Endothelial cell (in vitro differentiated cells): ENCODE results near the gene UBE2J1. TPM values are rescaled to one million over a fixed set of nuclear protein-coding genes. Genes with fewer than 3 reads are reported as not detected.

ENCODE experiments used
- DNase-seq: peaks from one replicate; pipeline ENCODE4 v3.0.0; 2021; ENCODE audit warnings: low spot score
- H3K27ac Mint-ChIP-seq: one replicate; pipeline ENCODE4 v1.8.0; 2021; ENCODE audit warnings: mixed read lengths, inconsistent platforms; ENCODE audit not compliant: unreplicated experiment
- H3K27me3 Mint-ChIP-seq: one replicate; pipeline ENCODE4 v1.8.0; 2021; ENCODE audit warnings: mild to moderate bottlenecking, moderate library complexity, mixed read lengths, inconsistent platforms; ENCODE audit not compliant: unreplicated experiment
- H3K36me3 Mint-ChIP-seq: one replicate; pipeline ENCODE4 v1.8.0; 2021; ENCODE audit warnings: mild to moderate bottlenecking, low read depth, mixed read lengths, inconsistent platforms; ENCODE audit not compliant: unreplicated experiment
- H3K4me1 Mint-ChIP-seq: one replicate; pipeline ENCODE4 v1.8.0; 2021; ENCODE audit warnings: mild to moderate bottlenecking, mixed read lengths, inconsistent platforms; ENCODE audit not compliant: unreplicated experiment
- H3K4me3 Mint-ChIP-seq: one replicate; pipeline ENCODE4 v1.8.0; 2021; ENCODE audit warnings: mild to moderate bottlenecking, mixed read lengths, inconsistent platforms; ENCODE audit not compliant: unreplicated experiment
- H3K9me3 Mint-ChIP-seq: one replicate; pipeline ENCODE4 v1.8.0; 2021; ENCODE audit warnings: mixed read lengths, inconsistent platforms; ENCODE audit not compliant: unreplicated experiment
- total RNA-seq: library from RNA; stranded (reverse); fragmentation: NEBNext Ultra II Directional; extraction: Animal tissue kit (Norgen Biotek cat#: 25700); gene quantifications from one replicate; pipeline ENCODE4 v1.2.1, GENCODE V29; 2021; ENCODE audit not compliant: unreplicated experiment
- TF ChIP-seq, protein P1 (sequence below): fragments of 200-600 bp; sonication (generic); IDR thresholded peaks from one replicate; pipeline ENCODE4 v1.5.0; 2021; ENCODE audit warnings: antibody characterized with exemption; ENCODE audit not compliant: unreplicated experiment

The UBE2J1 gene
- total RNA-seq, 1 donor from 2014 or later = 43.7 TPM

GRCh38 chr6:89351671-89352277 is 748 bp downstream of the UBE2J1 start:
- peaks cover 4% of the 10 kb centered on the region for H3K27me3 Mint-ChIP-seq
- no peak for DNase-seq
- peaks cover 43% of the 10 kb centered on the region for H3K4me1 Mint-ChIP-seq
- H3K36me3 Mint-ChIP-seq = peaks cover 8% of the 10 kb centered on the region
- TF ChIP-seq, protein P1, sequence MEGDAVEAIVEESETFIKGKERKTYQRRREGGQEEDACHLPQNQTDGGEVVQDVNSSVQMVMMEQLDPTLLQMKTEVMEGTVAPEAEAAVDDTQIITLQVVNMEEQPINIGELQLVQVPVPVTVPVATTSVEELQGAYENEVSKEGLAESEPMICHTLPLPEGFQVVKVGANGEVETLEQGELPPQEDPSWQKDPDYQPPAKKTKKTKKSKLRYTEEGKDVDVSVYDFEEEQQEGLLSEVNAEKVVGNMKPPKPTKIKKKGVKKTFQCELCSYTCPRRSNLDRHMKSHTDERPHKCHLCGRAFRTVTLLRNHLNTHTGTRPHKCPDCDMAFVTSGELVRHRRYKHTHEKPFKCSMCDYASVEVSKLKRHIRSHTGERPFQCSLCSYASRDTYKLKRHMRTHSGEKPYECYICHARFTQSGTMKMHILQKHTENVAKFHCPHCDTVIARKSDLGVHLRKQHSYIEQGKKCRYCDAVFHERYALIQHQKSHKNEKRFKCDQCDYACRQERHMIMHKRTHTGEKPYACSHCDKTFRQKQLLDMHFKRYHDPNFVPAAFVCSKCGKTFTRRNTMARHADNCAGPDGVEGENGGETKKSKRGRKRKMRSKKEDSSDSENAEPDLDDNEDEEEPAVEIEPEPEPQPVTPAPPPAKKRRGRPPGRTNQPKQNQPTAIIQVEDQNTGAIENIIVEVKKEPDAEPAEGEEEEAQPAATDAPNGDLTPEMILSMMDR = no peak
- peak overlapping the region; percentile 98 for H3K4me3 Mint-ChIP-seq
- no peaks in the 10 kb centered on the region for H3K9me3 Mint-ChIP-seq
- H3K27ac Mint-ChIP-seq = peak overlapping the region; percentile 96

- peaks cover 45% of the 10 kb centered on the region for H3K4me1 Mint-ChIP-seq
- no peak for DNase-seq
These were observed 2.1 kb downstream of the UBE2J1 start for GRCh38 chr6:89350281-89350966.

GRCh38 chr6:89348372-89348771 is 4.2 kb downstream of the UBE2J1 start:
- TF ChIP-seq, protein P1 = no peak
- no peak for DNase-seq
- Mint-ChIP-seq H3K4me1 (peaks cover 54% of the 10 kb centered on the region), H3K36me3 (peaks cover 5% of the 10 kb centered on the region), H3K9me3 (no peaks in the 10 kb centered on the region), H3K27ac (no peak overlapping the region), H3K27me3 (peaks cover 2% of the 10 kb centered on the region), H3K4me3 (no peak overlapping the region)

More at GRCh38 chr6:89350281-89350966, 2.1 kb downstream of the UBE2J1 start:
- Mint-ChIP-seq H3K4me3 (peak overlapping the region; percentile 98), H3K36me3 (peaks cover 8% of the 10 kb centered on the region), H3K27me3 (peaks cover 4% of the 10 kb centered on the region), H3K27ac (peak overlapping the region; percentile 67), H3K9me3 (no peaks in the 10 kb centered on the region)
- TF ChIP-seq, protein P1 = no peak

GRCh38 chr6:89347825-89348224 is 4.7 kb downstream of the UBE2J1 start:
- H3K4me3 Mint-ChIP-seq = no peak overlapping the region
- TF ChIP-seq, protein P1 = no peak
- H3K4me1 Mint-ChIP-seq = peaks cover 53% of the 10 kb centered on the region
- no peak overlapping the region for H3K27ac Mint-ChIP-seq
- peaks cover 2% of the 10 kb centered on the region for H3K27me3 Mint-ChIP-seq
- no peak for DNase-seq
- H3K9me3 Mint-ChIP-seq = no peaks in the 10 kb centered on the region
- H3K36me3 Mint-ChIP-seq = peaks cover 5% of the 10 kb centered on the region

DNA sequence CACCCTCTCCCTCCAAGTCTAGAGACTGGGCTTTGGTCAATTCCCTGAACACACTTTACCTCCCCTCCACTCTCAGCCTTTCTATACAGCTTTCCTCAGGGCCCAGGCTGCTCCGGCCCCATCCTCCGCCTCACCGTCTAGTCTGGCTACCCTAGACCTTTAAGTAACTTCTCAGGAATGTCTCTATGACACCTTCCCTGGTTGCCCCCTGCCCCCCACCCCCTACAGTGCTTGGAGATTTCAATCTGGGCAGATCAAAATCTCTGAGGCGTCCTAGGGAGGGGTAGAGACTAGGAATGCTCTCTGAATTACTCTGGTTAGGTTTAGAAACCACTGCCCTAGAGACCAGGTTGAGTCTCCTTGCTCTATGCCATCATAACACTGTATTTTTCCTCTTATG is 6.1 kb downstream of the UBE2J1 start:
- Mint-ChIP-seq H3K4me1 (peaks cover 49% of the 10 kb centered on the region), H3K27ac (no peak overlapping the region), H3K9me3 (no peaks in the 10 kb centered on the region), H3K36me3 (peaks cover 8% of the 10 kb centered on the region), H3K4me3 (no peak overlapping the region), H3K27me3 (peaks cover 2% of the 10 kb centered on the region)
- TF ChIP-seq, protein P1 = no peak
- no peak for DNase-seq
